Aorta (tissue), 5 donors: Measurements from ENCODE around the gene SUCNR1. TPM values are rescaled to one million over a fixed set of nuclear protein-coding genes. Genes with fewer than 3 reads are reported as not detected.

Source experiments
- ATAC-seq: fragments of 200-7000 bp; cut with Tn5 transposase; one replicate; pipeline ENCODE4 v1.9.1; 2022; ENCODE audit warnings: moderate library complexity; ENCODE audit not compliant: low FRiP score
- DNase-seq, 2 donors: peaks; one replicate each; pipeline ENCODE4 v3.0.0-alpha.2; 2020
- H3K27ac ChIP-seq, 2 donors: one replicate each; pipeline ENCODE4 v1.5.1; 2013; ENCODE audit warnings: low read length in 2 of 2, mild to moderate bottlenecking in 2 of 2, moderate library complexity in 2 of 2, control low read depth in 1 of 2, inconsistent platforms in 1 of 2, low read depth in 1 of 2
- H3K27me3 ChIP-seq, 2 donors: one replicate each; pipeline ENCODE4 v1.6.1; 2013; ENCODE audit warnings: control low read depth in 1 of 2, low read length in 1 of 2, mild to moderate bottlenecking in 1 of 2, moderate library complexity in 1 of 2; ENCODE audit not compliant: insufficient read depth in 2 of 2, control insufficient read depth in 1 of 2
- H3K36me3 ChIP-seq, 2 donors: one replicate each; pipeline ENCODE4 v1.6.1; 2013; ENCODE audit warnings: control low read depth in 1 of 2, low read length in 1 of 2, mild to moderate bottlenecking in 1 of 2; ENCODE audit not compliant: insufficient read depth in 2 of 2, control insufficient read depth in 1 of 2
- H3K4me1 ChIP-seq, 2 donors: one replicate each; pipeline ENCODE4 v1.6.1; 2013; ENCODE audit warnings: low read length in 2 of 2, control low read depth in 1 of 2, mild to moderate bottlenecking in 1 of 2, moderate library complexity in 1 of 2; ENCODE audit not compliant: insufficient read depth in 2 of 2, control insufficient read depth in 1 of 2
- H3K4me3 ChIP-seq, 2 donors: one replicate each; pipeline ENCODE4 v1.5.1; 2013; ENCODE audit warnings: low read length in 2 of 2, control low read depth in 1 of 2, mild to moderate bottlenecking in 1 of 2
- H3K9me3 ChIP-seq: one replicate; pipeline ENCODE4 v1.6.1; 2013; ENCODE audit warnings: mild to moderate bottlenecking, low read length; ENCODE audit not compliant: control insufficient read depth
- WGBS, 2 donors: extraction: QIAGEN DNeasy Blood & Tissue Kit; methylation state at CpG; one replicate each; pipeline ENCODE4 v1.1.7; 2013; 5-methylcytosine and 5-hydroxymethylcytosine counted together
- intact Hi-C, 2 donors: fragments of 100-400 bp; cut with DNase I; formaldehyde crosslinking; loops; one replicate each; pipeline versions ENCODE4 v1.14.2 to v1.15.0; 2022
- polyA plus RNA-seq, 2 donors: library from polyadenylated mRNA; stranded (reverse); fragments of 200-250 nt; gene quantifications; one replicate each; pipeline ENCODE4 v1.2.3, GENCODE V29; 2013
- total RNA-seq, 2 donors: library from RNA; stranded (reverse); fragmentation: NEBNext Ultra II Directional; extraction: Animal tissue kit (Norgen Biotek cat#: 25700); gene quantifications; one replicate each; pipeline ENCODE4 v1.2.1, GENCODE V29; 2021
- donor health status: healthy with polysubstance abuse.
- donor health status: Bipolar disorder and iron deficiency.
- donor health status: DM: no; HTN: no; CAD: no.
- donor health status: DM: no; HTN: no; CAD: no.
- donor health status: DM: yes; HTN: yes; CAD: no.

Gene SUCNR1
- total and polyA plus RNA-seq, 4 donors: 0.15 to 3.2 (median 1.1) TPM

DNA sequence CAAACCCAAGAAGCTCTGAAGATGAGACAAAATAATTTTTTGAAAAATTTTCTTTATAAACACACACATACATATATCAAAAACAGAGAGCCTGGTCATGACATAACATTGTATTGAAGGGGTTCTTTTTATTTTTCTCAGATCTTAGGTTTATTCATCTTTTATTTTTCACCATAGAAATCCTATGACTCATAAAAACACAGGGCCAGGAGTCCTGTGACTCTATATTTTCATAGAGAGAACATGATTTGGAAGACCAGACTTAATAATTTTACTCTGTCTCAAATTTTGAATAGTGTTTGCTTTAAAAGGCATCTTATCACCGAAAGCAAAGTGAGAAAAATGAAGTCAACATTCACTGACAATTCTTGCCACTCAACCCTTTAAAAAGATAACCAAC is 57.7 kb downstream of the SUCNR1 start:
- Histone ChIP-seq H3K27me3 (no peaks in the 10 kb centered on the region), H3K36me3 (no peaks in the 10 kb centered on the region), H3K9me3 (no peaks in the 10 kb centered on the region), H3K4me3 (no peak overlapping the region), H3K4me1 (peaks cover 0 to 2% of the 10 kb centered on the region in 2 donors), H3K27ac (no peak overlapping the region)
- ATAC-seq (no peak), DNase-seq (no peak)
- 14 to 21% methylated on average over 1 of the region's 1 CpG for WGBS, 2 donors
- intact Hi-C loops: no loop called here

DNA sequence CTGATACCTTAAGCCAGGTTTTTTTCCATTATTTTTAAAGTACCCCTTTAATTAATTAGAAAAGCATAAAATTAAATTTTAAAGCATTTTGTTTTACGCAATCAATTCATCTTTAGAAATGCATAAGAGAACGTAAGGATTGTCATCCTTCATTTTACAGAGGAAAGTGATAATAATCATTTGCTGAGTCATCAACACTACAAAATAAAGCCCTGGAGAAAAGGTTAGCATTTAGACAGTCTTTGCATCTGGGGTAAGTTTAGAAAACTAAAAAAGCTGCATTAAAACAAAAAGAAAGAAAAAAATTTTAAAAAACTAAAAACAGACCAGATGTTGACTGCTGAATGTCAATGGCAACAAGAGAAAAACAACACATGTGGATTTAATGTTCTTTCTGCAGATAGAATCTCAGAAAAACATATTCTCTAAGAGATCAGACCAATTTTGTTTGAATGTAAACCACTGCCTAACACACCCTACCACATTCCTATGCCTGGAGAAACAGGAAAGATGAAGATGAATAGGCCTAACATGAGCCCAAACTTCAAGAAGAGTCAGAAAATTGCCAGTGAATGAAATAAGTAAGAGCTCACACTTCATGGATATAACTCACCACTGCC is 59.9 kb downstream of the SUCNR1 start:
- Histone ChIP-seq H3K36me3 (no peaks in the 10 kb centered on the region), H3K27me3 (no peaks in the 10 kb centered on the region), H3K27ac (no peak overlapping the region), H3K4me3 (no peak overlapping the region), H3K4me1 (no peaks in the 10 kb centered on the region), H3K9me3 (no peaks in the 10 kb centered on the region)
- intact Hi-C loops: no loop called here
- no peak for ATAC-seq
- no peak for DNase-seq
- WGBS, 2 donors: 94 to 98% methylated on average over 2 of the region's 2 CpGs

Other genes starting within 250 kb of the SUCNR1 start
- under 1 TPM in 1 of 2 donors, not detected in 1; 0.24 TPM for gene AADACL2, start 139.7 kb upstream of the SUCNR1 start, total RNA-seq
- gene AADACL2, start 139.7 kb upstream of the SUCNR1 start, polyA plus RNA-seq: not detected
- gene AADAC, start 59.5 kb upstream of the SUCNR1 start, total RNA-seq: not detected
- gene AADAC, start 59.5 kb upstream of the SUCNR1 start, polyA plus RNA-seq: 10 to 100 TPM in 1 of 2 donors, under 1 TPM in 1; 0.77 to 11.5 TPM